NT2/D1 (cell line): ENCODE measurements around the gene MYO15B.

Experiments
- YY1 ChIP-seq: IDR thresholded peaks from 2 replicates; pipeline ENCODE4 v1.6.1; 2011; ENCODE audit not compliant: insufficient read length, insufficient read depth
- ZNF274 ChIP-seq: IDR thresholded peaks from 2 replicates; pipeline ENCODE4 v1.6.1; 2011; ENCODE audit warnings: mild to moderate bottlenecking, low read depth, low read length

GRCh38 chr17:75630071-75630917, 42.7 kb downstream of the MYO15B start:
- TF ChIP-seq YY1 (no peak), ZNF274 (no peak)
